Esophagus muscularis mucosa (tissue), 3 donors: ENCODE results near the gene ISY1.

ENCODE experiments used
- EP300 ChIP-seq: sonication (generic); formaldehyde crosslinking; IDR thresholded peaks from one replicate; pipeline ENCODE4 v1.6.1; 2017; ENCODE audit warnings: antibody characterized with exemption
- TF ChIP-seq, protein P1 (sequence below), 3 experiments: fragments of 200-600 bp in 2 of 3; fragments of 450-650 bp in 1 of 3; sonication (generic) in 2 of 3; IDR thresholded peaks; one replicate each; pipeline ENCODE4 v1.5.1; 2017 to 2019; ENCODE audit warnings: antibody characterized with exemption in 3 of 3, mild to moderate bottlenecking in 2 of 3, moderate library complexity in 1 of 3

DNA sequence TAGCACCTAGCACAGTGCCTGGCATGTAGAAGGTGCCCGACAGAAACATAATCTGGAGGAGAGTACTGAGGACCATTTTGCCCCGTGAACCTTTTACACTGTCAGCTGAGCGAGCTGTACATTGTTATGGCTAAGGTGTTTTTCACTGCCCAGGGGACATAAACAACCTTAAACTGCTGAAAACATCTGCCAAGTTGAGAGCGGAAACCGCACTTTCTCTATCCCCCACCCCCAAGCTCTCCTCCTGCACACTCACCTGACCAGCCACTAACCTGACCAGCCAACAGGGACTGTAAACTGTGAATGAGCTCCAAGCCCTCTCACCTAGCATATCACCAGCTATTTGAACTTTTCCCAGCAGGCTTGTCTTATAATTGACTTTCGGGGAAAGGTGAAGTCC lies 56.8 kb downstream of the ISY1 start:
- no peak for TF ChIP-seq EP300
- TF ChIP-seq, protein P1, sequence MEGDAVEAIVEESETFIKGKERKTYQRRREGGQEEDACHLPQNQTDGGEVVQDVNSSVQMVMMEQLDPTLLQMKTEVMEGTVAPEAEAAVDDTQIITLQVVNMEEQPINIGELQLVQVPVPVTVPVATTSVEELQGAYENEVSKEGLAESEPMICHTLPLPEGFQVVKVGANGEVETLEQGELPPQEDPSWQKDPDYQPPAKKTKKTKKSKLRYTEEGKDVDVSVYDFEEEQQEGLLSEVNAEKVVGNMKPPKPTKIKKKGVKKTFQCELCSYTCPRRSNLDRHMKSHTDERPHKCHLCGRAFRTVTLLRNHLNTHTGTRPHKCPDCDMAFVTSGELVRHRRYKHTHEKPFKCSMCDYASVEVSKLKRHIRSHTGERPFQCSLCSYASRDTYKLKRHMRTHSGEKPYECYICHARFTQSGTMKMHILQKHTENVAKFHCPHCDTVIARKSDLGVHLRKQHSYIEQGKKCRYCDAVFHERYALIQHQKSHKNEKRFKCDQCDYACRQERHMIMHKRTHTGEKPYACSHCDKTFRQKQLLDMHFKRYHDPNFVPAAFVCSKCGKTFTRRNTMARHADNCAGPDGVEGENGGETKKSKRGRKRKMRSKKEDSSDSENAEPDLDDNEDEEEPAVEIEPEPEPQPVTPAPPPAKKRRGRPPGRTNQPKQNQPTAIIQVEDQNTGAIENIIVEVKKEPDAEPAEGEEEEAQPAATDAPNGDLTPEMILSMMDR (IDR thresholded peaks at IDR 0.05) = no peak
